Esophagus squamous epithelium (tissue), 5 donors: ENCODE results near the gene ANXA9. TPM values are rescaled to one million over a fixed set of nuclear protein-coding genes. Genes with fewer than 3 reads are reported as not detected.

Experiments used
- DNase-seq: peaks from one replicate; lab custom pipeline; 2025; lab: John Stamatoyannopoulos, UW
- H3K27ac ChIP-seq, 4 donors: fragments of 200-600 bp; sonication (generic); one replicate each; pipeline ENCODE4 v1.5.1; 2016 to 2019; ENCODE audit warnings: mild to moderate bottlenecking in 1 of 4
- H3K27me3 ChIP-seq, 4 donors: fragments of 200-600 bp; sonication (generic); 1 replicate in 3 of 4; 2 replicates in 1 of 4; pipeline versions ENCODE4 v1.5.1 to v1.6.0; 2017 to 2021; ENCODE audit warnings: antibody characterized with exemption in 1 of 4
- H3K36me3 ChIP-seq, 3 donors: fragments of 200-600 bp; sonication (generic); one replicate each; pipeline ENCODE4 v1.5.1; 2016 to 2019
- H3K4me1 ChIP-seq, 3 donors: fragments of 200-600 bp; sonication (generic); one replicate each; pipeline ENCODE4 v1.5.1; 2017 to 2019
- H3K4me3 ChIP-seq, 4 donors: fragments of 200-600 bp; sonication (generic); 1 replicate in 3 of 4; 2 replicates in 1 of 4; pipeline ENCODE4 v1.5.1; 2016 to 2019; ENCODE audit warnings: mild to moderate bottlenecking in 2 of 4, moderate library complexity in 1 of 4
- H3K9me3 ChIP-seq, 3 donors: fragments of 200-600 bp; sonication (generic); one replicate each; pipeline ENCODE4 v1.5.1; 2016 to 2019
- POLR2A ChIP-seq, 4 donors: fragments of 450-650 bp; IDR thresholded peaks; one replicate each; pipeline ENCODE4 v1.6.1; 2017; ENCODE audit warnings: antibody characterized with exemption in 4 of 4, mild to moderate bottlenecking in 4 of 4, moderate library complexity in 3 of 4
- WGBS, 2 donors: methylation state at CpG; one replicate each; pipeline ENCODE4 v1.1.5; 2018; 5-methylcytosine and 5-hydroxymethylcytosine counted together
- intact Hi-C: fragments of 100-400 bp; cut with DNase I; formaldehyde crosslinking; loops from one replicate; pipeline ENCODE4 v1.15.0; 2022
- total RNA-seq, 4 donors: library from RNA; depleted of rRNA; stranded (reverse); fragments of >200 nt; gene quantifications; one replicate each; pipeline ENCODE4 v1.1.0, GENCODE V29; 2016
- TF ChIP-seq, protein P1 (sequence below), 6 experiments: fragments of 450-650 bp in 4 of 6; fragments of 200-600 bp in 2 of 6; sonication (generic) in 2 of 6; IDR thresholded peaks; one replicate each; pipeline ENCODE4 v1.5.1; 2016 to 2019; ENCODE audit warnings: antibody characterized with exemption in 6 of 6, mild to moderate bottlenecking in 4 of 6, moderate library complexity in 4 of 6
- donor health status: DM: yes; HTN: yes; CAD: no.

Gene ANXA9
- total RNA-seq, 4 donors from 2014 or later, result 1.2 to 7.8 (median 4.4) TPM

- intact Hi-C loops, result no loop called here
Measured at GRCh38 chr1:150997949-150998348, 15.9 kb downstream of the ANXA9 start.

DNA sequence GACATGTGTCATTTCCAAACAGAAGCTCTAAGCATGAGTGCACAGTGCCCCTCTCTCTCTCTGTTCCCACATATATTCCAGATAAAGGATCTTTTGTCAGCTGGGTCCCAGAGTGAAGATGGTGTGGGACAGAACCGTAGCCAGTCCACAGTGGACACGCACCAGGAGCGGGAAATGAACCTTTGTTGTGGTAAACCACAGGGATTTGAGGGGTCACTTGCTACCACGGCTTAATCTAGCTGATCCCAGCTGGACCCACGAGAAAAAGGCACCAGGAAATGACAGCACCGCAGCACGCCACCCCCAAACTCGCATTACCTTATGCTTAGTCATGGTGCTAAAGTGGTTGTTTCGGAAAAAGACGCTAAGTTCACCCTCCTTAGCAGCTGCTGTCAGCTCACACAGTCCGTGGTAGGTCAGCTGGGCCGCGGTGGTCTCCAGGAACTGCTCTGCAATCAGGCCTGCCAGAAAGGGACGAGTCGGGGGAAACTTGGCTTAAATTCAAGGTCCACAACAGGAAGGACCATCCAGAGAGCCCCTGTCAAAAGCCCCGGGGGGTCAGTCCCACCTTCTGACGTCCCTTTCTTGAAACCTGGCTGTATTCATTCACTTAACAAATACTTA is 17.1 kb downstream of the ANXA9 start:
- no peak for DNase-seq
- TF ChIP-seq, protein P1, sequence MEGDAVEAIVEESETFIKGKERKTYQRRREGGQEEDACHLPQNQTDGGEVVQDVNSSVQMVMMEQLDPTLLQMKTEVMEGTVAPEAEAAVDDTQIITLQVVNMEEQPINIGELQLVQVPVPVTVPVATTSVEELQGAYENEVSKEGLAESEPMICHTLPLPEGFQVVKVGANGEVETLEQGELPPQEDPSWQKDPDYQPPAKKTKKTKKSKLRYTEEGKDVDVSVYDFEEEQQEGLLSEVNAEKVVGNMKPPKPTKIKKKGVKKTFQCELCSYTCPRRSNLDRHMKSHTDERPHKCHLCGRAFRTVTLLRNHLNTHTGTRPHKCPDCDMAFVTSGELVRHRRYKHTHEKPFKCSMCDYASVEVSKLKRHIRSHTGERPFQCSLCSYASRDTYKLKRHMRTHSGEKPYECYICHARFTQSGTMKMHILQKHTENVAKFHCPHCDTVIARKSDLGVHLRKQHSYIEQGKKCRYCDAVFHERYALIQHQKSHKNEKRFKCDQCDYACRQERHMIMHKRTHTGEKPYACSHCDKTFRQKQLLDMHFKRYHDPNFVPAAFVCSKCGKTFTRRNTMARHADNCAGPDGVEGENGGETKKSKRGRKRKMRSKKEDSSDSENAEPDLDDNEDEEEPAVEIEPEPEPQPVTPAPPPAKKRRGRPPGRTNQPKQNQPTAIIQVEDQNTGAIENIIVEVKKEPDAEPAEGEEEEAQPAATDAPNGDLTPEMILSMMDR (IDR thresholded peaks at IDR 0.05), result no peak
- Histone ChIP-seq H3K27me3 (no peaks in the 10 kb centered on the region), H3K27ac (no peak overlapping the region), H3K9me3 (no peaks in the 10 kb centered on the region), H3K4me1 (peaks cover 24 to 33% (median 27%) of the 10 kb centered on the region in 3 donors), H3K4me3 (no peak overlapping the region), H3K36me3 (peaks cover 28 to 84% (median 28%) of the 10 kb centered on the region in 3 donors)
- intact Hi-C loops, result no loop called here
- 69 to 77% methylated on average over 10 to 12 of the region's 17 CpGs for WGBS, 2 donors

More at GRCh38 chr1:150997949-150998348, 15.9 kb downstream of the ANXA9 start:
- no peak for DNase-seq
- no peaks in the 10 kb centered on the region for H3K9me3 ChIP-seq
- peaks cover 12 to 21% (median 14%) of the 10 kb centered on the region in 3 donors for H3K4me1 ChIP-seq
- no peak overlapping the region for H3K27ac ChIP-seq
- peaks cover 28 to 82% (median 28%) of the 10 kb centered on the region in 3 donors for H3K36me3 ChIP-seq
- 56 to 79% methylated on average over 2 to 4 of the region's 5 CpGs for WGBS, 2 donors
- no peak for TF ChIP-seq POLR2A (IDR thresholded peaks at IDR 0.05)
- TF ChIP-seq, protein P1 (IDR thresholded peaks at IDR 0.05), result no peak
- H3K4me3 ChIP-seq, result no peak overlapping the region
- H3K27me3 ChIP-seq, result no peaks in the 10 kb centered on the region

DNA sequence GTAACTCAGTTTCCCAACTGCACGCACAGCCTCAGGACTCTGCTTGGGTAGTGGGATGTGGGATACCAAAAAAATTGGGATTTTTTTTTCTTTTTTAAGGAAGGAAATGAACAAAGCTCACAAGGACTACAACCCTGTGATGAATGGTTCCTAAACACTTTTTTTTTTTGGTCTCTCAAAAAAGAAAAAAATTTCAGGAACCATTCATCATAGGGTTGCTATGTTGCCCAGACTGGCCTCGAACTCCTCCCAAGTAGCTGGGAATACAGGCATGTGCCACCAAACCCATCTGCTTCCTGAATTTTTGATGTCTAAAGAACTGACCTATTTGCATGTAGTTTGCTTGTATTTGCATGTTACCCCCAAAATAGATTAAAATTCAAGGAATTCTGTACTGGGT is 17.8 kb downstream of the ANXA9 start:
- Histone ChIP-seq H3K36me3 (peaks cover 28 to 77% (median 28%) of the 10 kb centered on the region in 3 donors), H3K27ac (no peak overlapping the region), H3K27me3 (no peaks in the 10 kb centered on the region), H3K4me3 (no peak overlapping the region), H3K4me1 (peaks cover 28 to 41% (median 31%) of the 10 kb centered on the region in 3 donors), H3K9me3 (no peaks in the 10 kb centered on the region)
- no peak for DNase-seq
- TF ChIP-seq POLR2A (IDR thresholded peaks at IDR 0.05), result no peak
- TF ChIP-seq, protein P1 (IDR thresholded peaks at IDR 0.05), result no peak
- 84 to 92% methylated on average over 2 of the region's 2 CpGs for WGBS, 2 donors
- intact Hi-C loops, result no loop called here

DNA sequence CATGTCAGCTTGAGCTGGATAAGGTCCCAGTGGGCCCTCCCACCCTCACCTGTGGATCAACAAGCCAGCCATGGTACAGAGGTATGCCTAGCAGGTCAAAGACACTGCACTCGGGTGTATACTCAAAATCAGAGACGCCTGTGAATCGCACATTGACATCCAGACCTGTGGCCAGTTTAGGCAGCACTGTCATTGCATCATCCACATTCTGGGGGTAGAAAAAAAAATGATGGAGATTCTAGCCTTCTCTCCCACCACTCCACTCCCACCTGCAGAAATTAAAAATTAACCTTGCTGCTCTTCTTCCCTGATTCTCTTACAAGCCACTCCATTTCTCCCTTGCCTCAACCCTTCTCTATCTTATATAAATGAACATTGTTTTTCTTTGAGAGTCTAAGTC is 18.3 kb downstream of the ANXA9 start:
- Histone ChIP-seq H3K36me3 (peaks cover 28 to 72% (median 28%) of the 10 kb centered on the region in 3 donors), H3K27ac (no peak overlapping the region), H3K4me1 (peaks cover 32 to 45% (median 36%) of the 10 kb centered on the region in 3 donors), H3K4me3 (no peak overlapping the region), H3K9me3 (no peaks in the 10 kb centered on the region), H3K27me3 (no peaks in the 10 kb centered on the region)
- TF ChIP-seq, protein P1 (IDR thresholded peaks at IDR 0.05), result no peak
- no peak for TF ChIP-seq POLR2A (IDR thresholded peaks at IDR 0.05)
- intact Hi-C loops, result no loop called here
- 93 to 96% methylated on average over 3 of the region's 3 CpGs for WGBS, 2 donors
- DNase-seq, result no peak

DNA sequence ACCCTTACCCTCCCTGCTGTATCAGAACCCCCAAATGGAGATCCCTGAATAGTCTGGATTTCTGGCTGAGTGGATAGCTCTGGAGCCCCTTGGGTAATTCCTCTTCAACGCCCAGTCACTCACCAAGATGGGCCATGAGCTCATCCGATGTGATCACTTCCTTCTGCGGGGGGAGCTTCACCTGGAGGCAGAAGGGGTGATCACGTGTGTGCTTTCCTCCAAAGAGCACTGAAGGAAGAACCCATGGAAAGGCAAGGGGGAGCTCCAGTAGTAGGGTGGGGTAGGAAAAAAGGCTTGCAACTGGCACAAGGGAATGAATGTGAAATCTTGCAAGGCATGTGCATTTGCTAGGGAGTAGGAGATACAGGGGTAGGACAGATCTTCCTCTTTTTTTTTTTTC is 19.5 kb downstream of the ANXA9 start:
- no peaks in the 10 kb centered on the region for H3K9me3 ChIP-seq
- H3K36me3 ChIP-seq, result peaks cover 28 to 65% (median 28%) of the 10 kb centered on the region in 3 donors

More for the DNA sequence above, 19.5 kb downstream of the ANXA9 start:
- no peak overlapping the region for H3K27ac ChIP-seq
- H3K4me1 ChIP-seq, result peaks cover 31 to 45% (median 33%) of the 10 kb centered on the region in 3 donors
- intact Hi-C loops, result no loop called here
- H3K27me3 ChIP-seq, result no peaks in the 10 kb centered on the region
- no peak for DNase-seq
- WGBS, 2 donors, result 78 to 92% methylated on average over 2 to 4 of the region's 4 CpGs
- TF ChIP-seq, protein P1 (IDR thresholded peaks at IDR 0.05), result no peak
- TF ChIP-seq POLR2A (IDR thresholded peaks at IDR 0.05), result no peak
- no peak overlapping the region for H3K4me3 ChIP-seq
